Measurements from ENCODE around the gene SLC39A2.
"Not testable (repeated sequence)": the region's sequence is repeated elsewhere in the genome, so short reads cannot be mapped to it uniquely, and the experiment has no call there.

Gene SLC39A2

GRCh38 chr14:20996521-20996920 is 2.6 kb upstream of the SLC39A2 start:
- in situ Hi-C loops (cut with MboI; ENCODE audit: low sequenced_read_pairs), result no loop called here

GRCh38 chr14:20997115-20997514 is 2.0 kb upstream of the SLC39A2 start:
- in situ Hi-C loops (cut with MboI; ENCODE audit: low sequenced_read_pairs), result no loop called here

GRCh38 chr14:20997564-20997963 is 1.5 kb upstream of the SLC39A2 start:
- in situ Hi-C loops (cut with MboI; ENCODE audit: low sequenced_read_pairs), result no loop called here

GRCh38 chr14:20998139-20998538 is 954 bp upstream of the SLC39A2 start:
- in situ Hi-C loops (cut with MboI; ENCODE audit: low sequenced_read_pairs), result no loop called here

- in situ Hi-C loops (cut with MboI; ENCODE audit: low sequenced_read_pairs), result no loop called here
Observed at GRCh38 chr14:20999591-20999990, 498 bp downstream of the SLC39A2 start.

- in situ Hi-C loops (cut with MboI; ENCODE audit: low sequenced_read_pairs), result no loop called here
Observed at GRCh38 chr14:21001218-21001617, 2.1 kb downstream of the SLC39A2 start.

- in situ Hi-C loops (cut with MboI; ENCODE audit: low sequenced_read_pairs), result no loop called here
Observed at GRCh38 chr14:21003788-21004346, 4.8 kb downstream of the SLC39A2 start.

GRCh38 chr14:21009721-21010120 is 10.6 kb downstream of the SLC39A2 start:
- in situ Hi-C loops (cut with MboI; ENCODE audit: low sequenced_read_pairs), result not testable (repeated sequence)

- in situ Hi-C loops (cut with MboI; ENCODE audit: low sequenced_read_pairs), result no loop called here
Observed at GRCh38 chr14:21011136-21011535, 12.0 kb downstream of the SLC39A2 start.

GRCh38 chr14:21014761-21015190 is 15.7 kb downstream of the SLC39A2 start:
- in situ Hi-C loops (cut with MboI; ENCODE audit: low sequenced_read_pairs), result no loop called here

GRCh38 chr14:21015312-21015711 is 16.2 kb downstream of the SLC39A2 start:
- in situ Hi-C loops (cut with MboI; ENCODE audit: low sequenced_read_pairs), result no loop called here

GRCh38 chr14:21016413-21017190 is 17.5 kb downstream of the SLC39A2 start:
- in situ Hi-C loops (cut with MboI; ENCODE audit: low sequenced_read_pairs), result no loop called here

- in situ Hi-C loops (cut with MboI; ENCODE audit: low sequenced_read_pairs), result no loop called here
Observed at GRCh38 chr14:21017528-21018245, 18.6 kb downstream of the SLC39A2 start.

- in situ Hi-C loops (cut with MboI; ENCODE audit: low sequenced_read_pairs), result no loop called here
Observed at GRCh38 chr14:21018286-21018685, 19.2 kb downstream of the SLC39A2 start.

- in situ Hi-C loops (cut with MboI; ENCODE audit: low sequenced_read_pairs), result no loop called here
Observed at GRCh38 chr14:21018781-21019180, 19.7 kb downstream of the SLC39A2 start.

- in situ Hi-C loops (cut with MboI; ENCODE audit: low sequenced_read_pairs), result no loop called here
Observed at GRCh38 chr14:21019366-21019765, 20.3 kb downstream of the SLC39A2 start.

GRCh38 chr14:21020977-21021545 is 22.0 kb downstream of the SLC39A2 start:
- in situ Hi-C loops (cut with MboI; ENCODE audit: low sequenced_read_pairs), result no loop called here

GRCh38 chr14:21022686-21023085 is 23.6 kb downstream of the SLC39A2 start:
- in situ Hi-C loops (cut with MboI; ENCODE audit: low sequenced_read_pairs), result no loop called here

- in situ Hi-C loops (cut with MboI; ENCODE audit: low sequenced_read_pairs), result no loop called here
Observed at GRCh38 chr14:21023174-21023573, 24.1 kb downstream of the SLC39A2 start.

- in situ Hi-C loops (cut with MboI; ENCODE audit: low sequenced_read_pairs), result no loop called here
Observed at GRCh38 chr14:21023817-21024584, 24.9 kb downstream of the SLC39A2 start.

Data from hTERT RPE-1 (cell line).